Measurements from ENCODE around the gene HINT2. TPM values are rescaled to one million over a fixed set of nuclear protein-coding genes. Genes with fewer than 3 reads are reported as not detected.
A peak's percentile ranks its signal among the peaks of the same experiment; 100 is the strongest.

HINT2 gene
- polyA plus RNA-seq, 1 experiment = 17.5 TPM

DNA sequence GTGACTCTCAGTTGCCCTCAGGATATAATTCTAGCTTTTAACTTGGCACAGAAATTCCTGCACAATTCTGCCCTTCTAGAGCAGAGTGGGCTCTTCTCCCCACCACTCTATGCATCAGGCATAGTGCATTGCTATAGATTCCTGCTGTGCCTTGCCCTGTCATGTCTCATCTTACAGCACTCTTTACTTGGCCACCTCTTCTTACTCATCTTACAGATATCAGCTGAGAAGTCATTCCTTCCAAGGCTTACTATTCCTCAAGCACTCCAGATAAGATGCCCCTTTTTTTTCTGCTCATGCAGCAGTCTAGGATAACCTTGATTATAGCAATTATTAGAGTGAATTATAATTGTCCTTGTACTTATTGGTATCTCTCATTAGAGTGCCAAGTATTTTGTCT is 8.1 kb upstream of the HINT2 start:
- POLR2A ChIA-PET = no interaction called here
- Histone ChIP-seq H3K9me3 (ENCODE audit: control insufficient read depth, insufficient read depth, low read length) (no peaks in the 10 kb centered on the region), H3K27me3 (ENCODE audit: control insufficient read depth, insufficient read depth, low read length) (peaks cover 3% of the 10 kb centered on the region), H3K4me3 (ENCODE audit: low read depth, low read length) (no peak overlapping the region), H3K27ac (ENCODE audit: low read depth, low read length) (no peak overlapping the region)
- TF ChIP-seq CTCF (IDR thresholded peaks at IDR 0.05; ENCODE audit: low read depth, low read length) = no peak
- CTCF ChIA-PET = interaction anchor here (1.0 to 1.9 kb wide), 4 partner anchors 33 to 132 kb away, joined by 3 to 7 read pairs (median 5); no protein-coding TSS in a partner anchor
- no peak for DNase-seq (ENCODE audit: low read depth, low spot score)

GRCh38 chr9:35820076-35820475 is 5.2 kb upstream of the HINT2 start:
- Histone ChIP-seq H3K4me3 (ENCODE audit: low read depth, low read length) (no peak overlapping the region), H3K9me3 (ENCODE audit: control insufficient read depth, insufficient read depth, low read length) (no peaks in the 10 kb centered on the region), H3K27ac (ENCODE audit: low read depth, low read length) (no peak overlapping the region), H3K27me3 (ENCODE audit: control insufficient read depth, insufficient read depth, low read length) (peaks cover 8% of the 10 kb centered on the region)
- ChIA-PET CTCF (interaction anchor here (1.2 kb wide), 1 partner anchor 30 kb away, joined by 7 read pairs; no protein-coding TSS in a partner anchor), POLR2A (no interaction called here)
- no peak for DNase-seq (ENCODE audit: low read depth, low spot score)
- no peak for TF ChIP-seq CTCF (IDR thresholded peaks at IDR 0.05; ENCODE audit: low read depth, low read length)

- no peaks in the 10 kb centered on the region for H3K9me3 ChIP-seq (ENCODE audit: control insufficient read depth, insufficient read depth, low read length)
- CTCF ChIA-PET = no interaction called here
- DNase-seq (ENCODE audit: low read depth, low spot score) = no peak
Observed at GRCh38 chr9:35818341-35818740, 3.5 kb upstream of the HINT2 start.

GRCh38 chr9:35816708-35817107 is 1.9 kb upstream of the HINT2 start:
- H3K9me3 ChIP-seq (ENCODE audit: control insufficient read depth, insufficient read depth, low read length) = no peaks in the 10 kb centered on the region
- peaks cover 6% of the 10 kb centered on the region for H3K27me3 ChIP-seq (ENCODE audit: control insufficient read depth, insufficient read depth, low read length)
- no peak overlapping the region for H3K4me3 ChIP-seq (ENCODE audit: low read depth, low read length)
- TF ChIP-seq CTCF (IDR thresholded peaks at IDR 0.05; ENCODE audit: low read depth, low read length) = peak; percentile 25
- ChIA-PET CTCF (interaction anchor here (1.4 kb wide), 1 partner anchor 26 kb away, joined by 3 read pairs; no protein-coding TSS in a partner anchor), POLR2A (no interaction called here)
- H3K27ac ChIP-seq (ENCODE audit: low read depth, low read length) = no peak overlapping the region
- no peak for DNase-seq (ENCODE audit: low read depth, low spot score)

More at GRCh38 chr9:35818341-35818740, 3.5 kb upstream of the HINT2 start:
- H3K27ac ChIP-seq (ENCODE audit: low read depth, low read length) = no peak overlapping the region
- TF ChIP-seq CTCF (IDR thresholded peaks at IDR 0.05; ENCODE audit: low read depth, low read length) = no peak
- POLR2A ChIA-PET = no interaction called here
- no peak overlapping the region for H3K4me3 ChIP-seq (ENCODE audit: low read depth, low read length)
- H3K27me3 ChIP-seq (ENCODE audit: control insufficient read depth, insufficient read depth, low read length) = peaks cover 6% of the 10 kb centered on the region

DNA sequence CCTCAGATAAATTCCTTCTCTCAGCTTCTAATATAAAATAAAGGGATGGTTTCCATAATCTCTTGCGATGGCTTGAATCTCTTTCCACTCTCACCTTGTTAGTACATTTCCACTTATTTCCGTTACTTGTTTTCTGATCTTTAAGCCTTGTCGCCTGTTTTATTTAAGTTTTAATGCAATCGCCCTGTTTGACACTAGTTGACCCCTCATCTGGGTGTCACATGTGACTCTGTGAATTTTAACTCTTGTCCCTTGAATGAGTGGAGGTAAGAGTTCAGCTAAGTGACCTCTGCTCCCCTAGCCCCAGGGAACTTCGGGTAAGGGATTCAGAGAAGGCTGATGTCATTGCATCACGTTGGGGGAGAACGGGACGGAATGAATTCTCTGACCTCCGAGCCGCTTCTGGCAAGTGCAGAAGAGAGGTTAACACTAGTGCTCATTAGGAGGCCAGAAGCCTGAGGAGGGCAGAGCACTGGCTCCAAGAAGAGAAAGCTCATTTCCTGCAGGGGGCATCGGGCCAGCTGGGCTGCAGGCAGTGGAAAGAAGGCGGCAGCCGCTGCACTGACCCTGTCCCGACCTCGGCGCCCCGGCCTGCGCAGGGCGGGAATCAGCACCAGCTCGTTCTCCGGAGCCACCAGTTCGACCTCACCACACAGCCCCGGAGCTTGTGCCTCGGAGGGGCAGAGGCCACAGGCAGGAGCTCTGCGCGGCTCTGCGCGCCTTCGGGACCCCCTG is 569 bp downstream of the HINT2 start:
- ChIA-PET CTCF (interaction anchor here (0.5 to 5.6 kb wide), 12 partner anchors 11 to 918 kb away, joined by 3 to 48 read pairs (median 4); no protein-coding TSS in a partner anchor), POLR2A (interaction anchor here (0.5 to 1.3 kb wide), 7 partner anchors 14 to 502 kb away, joined by 3 to 4 read pairs (median 3); partner anchors contain the start of genes FAM221B, HRCT1 and TMEM8B)
- Histone ChIP-seq H3K27me3 (ENCODE audit: control insufficient read depth, insufficient read depth, low read length) (peaks cover 6% of the 10 kb centered on the region), H3K9me3 (ENCODE audit: control insufficient read depth, insufficient read depth, low read length) (no peaks in the 10 kb centered on the region), H3K4me3 (ENCODE audit: low read depth, low read length) (peak overlapping the region; percentile 87), H3K27ac (ENCODE audit: low read depth, low read length) (peak overlapping the region; percentile 70)
- no peak for DNase-seq (ENCODE audit: low read depth, low spot score)
- TF ChIP-seq CTCF (IDR thresholded peaks at IDR 0.05; ENCODE audit: low read depth, low read length) = peak; percentile 48
